ENCODE results near the gene ZGRF1.
"Not testable (repeated sequence)": the region's sequence is repeated elsewhere in the genome, so short reads cannot be mapped to it uniquely, and the experiment has no call there.

The ZGRF1 gene

DNA sequence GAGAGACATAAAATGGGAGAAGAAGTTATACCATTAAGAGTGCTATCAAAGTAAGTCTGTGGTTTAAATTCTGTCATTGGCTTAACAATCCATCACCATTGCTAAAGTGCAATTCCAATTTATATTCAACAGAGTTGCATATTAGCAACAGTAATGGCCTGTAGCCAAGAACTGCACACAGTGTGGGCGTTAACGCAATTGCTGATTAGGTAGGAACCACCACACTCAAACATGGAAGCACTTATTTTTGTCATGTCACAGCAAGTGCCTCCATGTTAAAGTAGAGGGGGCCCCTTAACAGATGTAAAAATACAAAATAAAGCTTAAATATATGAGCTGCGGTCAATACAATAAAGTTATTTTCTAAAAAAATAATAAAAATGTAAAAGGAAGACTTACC, 11.1 kb upstream of the ZGRF1 start:
- peaks cover 67 to 92% (median 73%) of the 10 kb centered on the region in 3 donors for H3K36me3 ChIP-seq
- H3K9me3 ChIP-seq = no peaks in the 10 kb centered on the region
- TF ChIP-seq, protein P1, sequence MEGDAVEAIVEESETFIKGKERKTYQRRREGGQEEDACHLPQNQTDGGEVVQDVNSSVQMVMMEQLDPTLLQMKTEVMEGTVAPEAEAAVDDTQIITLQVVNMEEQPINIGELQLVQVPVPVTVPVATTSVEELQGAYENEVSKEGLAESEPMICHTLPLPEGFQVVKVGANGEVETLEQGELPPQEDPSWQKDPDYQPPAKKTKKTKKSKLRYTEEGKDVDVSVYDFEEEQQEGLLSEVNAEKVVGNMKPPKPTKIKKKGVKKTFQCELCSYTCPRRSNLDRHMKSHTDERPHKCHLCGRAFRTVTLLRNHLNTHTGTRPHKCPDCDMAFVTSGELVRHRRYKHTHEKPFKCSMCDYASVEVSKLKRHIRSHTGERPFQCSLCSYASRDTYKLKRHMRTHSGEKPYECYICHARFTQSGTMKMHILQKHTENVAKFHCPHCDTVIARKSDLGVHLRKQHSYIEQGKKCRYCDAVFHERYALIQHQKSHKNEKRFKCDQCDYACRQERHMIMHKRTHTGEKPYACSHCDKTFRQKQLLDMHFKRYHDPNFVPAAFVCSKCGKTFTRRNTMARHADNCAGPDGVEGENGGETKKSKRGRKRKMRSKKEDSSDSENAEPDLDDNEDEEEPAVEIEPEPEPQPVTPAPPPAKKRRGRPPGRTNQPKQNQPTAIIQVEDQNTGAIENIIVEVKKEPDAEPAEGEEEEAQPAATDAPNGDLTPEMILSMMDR (IDR thresholded peaks at IDR 0.05) = no peak
- intact Hi-C loops (cut with DNase I; ENCODE audit: low total_unique reads) = no loop called here
- no peaks in the 10 kb centered on the region for H3K27me3 ChIP-seq
- H3K27ac ChIP-seq = no peak overlapping the region
- no peaks in the 10 kb centered on the region for H3K4me1 ChIP-seq
- no peak overlapping the region for H3K4me3 ChIP-seq
- no peak for DNase-seq

DNA sequence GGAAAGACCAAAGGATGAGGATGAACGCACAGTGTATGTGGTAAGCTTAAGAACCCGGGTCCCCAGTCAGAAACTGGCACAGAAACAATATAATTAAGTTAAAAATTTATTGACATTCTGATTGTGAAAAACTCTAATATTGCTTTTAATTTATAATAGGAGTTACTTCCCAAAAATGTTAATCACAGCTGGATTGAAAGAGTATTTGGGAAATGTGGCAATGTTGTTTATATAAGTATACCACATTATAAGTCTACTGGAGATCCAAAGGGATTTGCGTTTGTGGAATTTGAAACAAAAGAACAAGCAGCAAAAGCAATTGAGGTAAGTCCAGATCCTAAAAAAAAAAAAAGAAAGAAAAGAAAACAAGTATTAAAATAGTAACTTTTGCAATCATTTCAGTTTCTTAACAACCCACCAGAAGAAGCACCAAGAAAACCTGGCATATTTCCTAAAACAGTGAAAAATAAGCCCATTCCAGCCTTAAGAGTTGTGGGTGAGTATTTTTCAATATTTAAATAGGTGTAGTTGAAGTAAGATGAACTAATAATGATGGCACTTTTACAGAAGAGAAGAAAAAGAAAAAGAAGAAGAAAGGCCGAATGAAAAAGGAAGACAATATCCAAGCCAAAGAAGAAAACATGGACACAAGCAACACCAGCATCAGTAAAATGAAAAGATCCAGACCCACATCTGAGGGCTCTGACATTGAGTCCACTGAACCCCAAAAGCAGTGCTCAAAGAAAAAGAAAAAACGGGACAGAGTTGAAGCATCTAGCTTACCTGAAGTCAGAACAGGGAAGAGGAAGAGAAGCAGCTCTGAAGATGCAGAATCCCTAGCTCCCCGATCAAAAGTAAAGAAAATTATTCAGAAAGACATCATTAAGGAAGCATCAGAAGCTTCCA, 10.2 kb upstream of the ZGRF1 start:
- no peaks in the 10 kb centered on the region for H3K9me3 ChIP-seq
- DNase-seq = no peak
- no peak overlapping the region for H3K4me3 ChIP-seq
- H3K27me3 ChIP-seq = no peaks in the 10 kb centered on the region
- intact Hi-C loops (cut with DNase I; ENCODE audit: low total_unique reads) = no loop called here
- H3K27ac ChIP-seq = no peak overlapping the region
- TF ChIP-seq, protein P1 (IDR thresholded peaks at IDR 0.05) = no peak
- H3K4me1 ChIP-seq = no peaks in the 10 kb centered on the region
- peaks cover 60 to 83% (median 65%) of the 10 kb centered on the region in 3 donors for H3K36me3 ChIP-seq

DNA sequence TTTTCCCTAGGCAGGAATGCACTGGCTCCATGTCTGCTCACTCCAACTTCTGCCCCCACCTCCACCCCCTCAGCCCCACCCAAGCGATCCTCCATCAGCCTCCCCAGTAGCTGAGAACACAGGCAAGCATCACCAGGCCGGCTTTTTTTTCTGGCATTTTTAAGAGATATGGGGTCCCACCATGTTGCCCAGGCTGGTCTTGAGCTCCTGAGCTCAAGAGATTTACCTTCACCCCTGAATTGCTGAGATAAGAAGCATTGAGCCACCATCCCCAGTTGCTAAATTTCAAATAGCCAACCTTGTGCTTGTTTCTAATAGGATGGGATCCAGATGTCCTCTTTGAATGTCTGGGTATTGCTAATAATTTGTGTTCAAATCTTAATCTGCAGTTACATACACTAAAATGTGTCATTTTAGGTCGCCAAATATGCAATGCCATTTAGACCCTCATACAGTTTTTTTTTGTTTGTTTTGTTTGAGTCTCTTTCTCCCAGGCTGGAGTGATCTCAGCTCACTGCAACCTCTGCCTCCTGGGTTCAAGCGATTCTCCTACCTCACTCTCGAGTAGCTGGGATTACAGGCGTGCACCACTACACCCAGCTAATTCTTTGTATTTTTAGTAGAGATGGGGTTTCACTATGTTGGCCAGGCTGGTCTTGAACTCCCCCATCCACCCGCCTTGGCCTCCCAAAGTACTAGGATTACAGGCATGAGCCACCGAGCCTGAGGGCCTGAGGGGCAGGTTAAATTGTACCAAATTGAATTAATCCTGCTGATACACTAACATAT, 9.0 kb upstream of the ZGRF1 start:
- Histone ChIP-seq H3K27ac (no peak overlapping the region), H3K4me3 (no peak overlapping the region), H3K36me3 (peaks cover 49 to 72% (median 54%) of the 10 kb centered on the region in 3 donors), H3K9me3 (no peaks in the 10 kb centered on the region), H3K27me3 (no peaks in the 10 kb centered on the region), H3K4me1 (no peaks in the 10 kb centered on the region)
- DNase-seq = no peak
- intact Hi-C loops (cut with DNase I; ENCODE audit: low total_unique reads) = no loop called here
- TF ChIP-seq, protein P1 (IDR thresholded peaks at IDR 0.05) = no peak

DNA sequence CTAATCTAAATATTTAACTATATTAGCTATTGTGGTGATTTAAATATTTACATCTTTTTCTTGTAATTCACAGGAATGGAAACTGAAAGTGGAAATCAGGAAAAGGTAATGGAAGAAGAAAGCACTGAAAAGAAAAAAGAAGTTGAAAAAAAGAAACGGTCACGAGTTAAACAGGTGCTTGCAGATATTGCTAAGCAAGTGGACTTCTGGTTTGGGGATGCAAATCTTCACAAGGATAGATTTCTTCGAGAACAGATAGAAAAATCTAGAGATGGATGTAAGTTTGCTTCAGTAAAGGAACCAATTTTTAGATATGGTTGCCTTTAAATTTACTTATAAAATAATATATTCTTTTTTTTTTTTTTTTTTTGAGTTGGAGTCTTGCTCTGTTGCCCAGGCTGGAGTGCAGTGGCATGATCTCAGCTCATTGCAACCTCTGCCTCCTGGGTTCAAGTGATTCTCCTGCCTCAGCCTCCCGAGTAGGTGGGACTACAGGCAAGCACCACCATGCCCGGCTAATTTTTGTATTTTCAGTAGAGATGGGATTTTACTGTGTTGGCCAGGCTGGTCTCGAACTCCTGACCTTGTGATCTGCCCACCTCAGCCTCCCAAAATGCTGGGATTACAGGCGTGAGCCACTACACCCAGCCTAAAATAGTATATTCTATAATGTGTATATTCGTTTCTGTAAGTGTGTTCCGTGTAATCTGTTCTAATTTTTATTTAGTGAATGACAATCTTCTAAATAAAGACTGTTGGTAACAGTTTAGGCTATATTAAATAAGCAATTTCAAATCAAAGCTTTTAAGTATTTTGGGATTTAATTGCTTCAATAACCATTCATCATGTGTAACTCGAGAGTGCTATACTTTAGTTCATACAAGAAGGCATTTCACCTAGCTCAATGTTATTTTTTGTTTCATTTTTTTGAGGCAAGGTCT, 8.2 kb upstream of the ZGRF1 start:
- H3K36me3 ChIP-seq = peaks cover 45 to 63% (median 45%) of the 10 kb centered on the region in 3 donors
- H3K4me3 ChIP-seq; H3K27ac ChIP-seq; intact Hi-C loops (cut with DNase I; ENCODE audit: low total_unique reads); H3K4me1 ChIP-seq; H3K27me3 ChIP-seq; H3K9me3 ChIP-seq; DNase-seq: not testable (repeated sequence)

DNA sequence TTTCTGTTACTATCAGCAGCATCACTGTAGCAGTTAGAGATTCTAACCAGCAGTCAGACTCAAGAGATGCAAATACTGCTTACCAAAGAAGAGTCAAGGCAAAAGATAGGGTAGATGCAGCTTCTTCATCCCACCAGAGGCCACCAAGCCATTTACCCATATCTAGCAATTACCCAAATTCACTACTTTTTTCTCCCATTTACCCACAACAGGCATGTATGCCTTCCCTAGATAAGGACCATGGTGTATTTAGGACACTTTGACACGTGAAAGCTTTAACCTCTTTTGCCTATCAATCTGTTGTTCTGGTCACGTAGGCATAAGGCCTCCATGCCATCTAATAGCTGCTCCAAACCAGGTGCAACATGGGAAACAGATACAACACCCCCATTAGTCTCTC, 5.8 kb upstream of the ZGRF1 start:
- Histone ChIP-seq H3K27me3 (no peaks in the 10 kb centered on the region), H3K4me1 (peaks cover 0 to 20% (median 11%) of the 10 kb centered on the region in 4 donors), H3K9me3 (no peaks in the 10 kb centered on the region), H3K4me3 (no peak overlapping the region), H3K36me3 (peaks cover 31 to 41% (median 32%) of the 10 kb centered on the region in 3 donors), H3K27ac (no peak overlapping the region)
- TF ChIP-seq, protein P1 (IDR thresholded peaks at IDR 0.05) = no peak
- intact Hi-C loops (cut with DNase I; ENCODE audit: low total_unique reads) = no loop called here
- DNase-seq = no peak
